Endodermal cell (in vitro differentiated cells): ENCODE data around the gene TCN2. TPM values are rescaled to one million over a fixed set of nuclear protein-coding genes. Genes with fewer than 3 reads are reported as not detected.

Experiments used
- DNase-seq: peaks from one replicate; pipeline ENCODE4 v3.0.0-alpha.2; 2017
- H3K27ac ChIP-seq: 2 replicates; pipeline ENCODE4 v1.5.1; 2013; ENCODE audit warnings: mild to moderate bottlenecking, low read depth, low read length, moderate library complexity
- H3K27me3 ChIP-seq: 2 replicates; pipeline ENCODE4 v1.6.1; 2013; ENCODE audit warnings: mild to moderate bottlenecking, low read length, moderate library complexity; ENCODE audit not compliant: insufficient read depth, control insufficient read depth, poor library complexity, severe bottlenecking
- H3K36me3 ChIP-seq: 2 replicates; pipeline ENCODE4 v1.7.0; 2013; ENCODE audit warnings: mild to moderate bottlenecking, low read length, moderate library complexity; ENCODE audit not compliant: control insufficient read depth, insufficient read depth
- H3K4me1 ChIP-seq: one replicate; pipeline ENCODE4 v1.7.0; 2013; ENCODE audit warnings: low read length; ENCODE audit not compliant: control insufficient read depth, insufficient read depth
- H3K4me3 ChIP-seq: 2 replicates; pipeline ENCODE4 v1.5.1; 2013; ENCODE audit warnings: mild to moderate bottlenecking, low read length, moderate library complexity
- H3K9ac ChIP-seq: 2 replicates; pipeline ENCODE4 v1.6.1; 2013; ENCODE audit warnings: mild to moderate bottlenecking, low read length, moderate library complexity; ENCODE audit not compliant: poor library complexity, severe bottlenecking; ENCODE audit errors: extremely low read depth
- H3K9me3 ChIP-seq: 2 replicates; pipeline ENCODE4 v1.6.1; 2013; ENCODE audit warnings: mild to moderate bottlenecking, low read length, moderate library complexity; ENCODE audit not compliant: control insufficient read depth
- H3K27ac Mint-ChIP-seq: 2 replicates; pipeline ENCODE4 v1.8.0; 2020; ENCODE audit warnings: mixed read lengths
- H3K27me3 Mint-ChIP-seq: 2 replicates; pipeline ENCODE4 v1.8.0; 2021; ENCODE audit warnings: mild to moderate bottlenecking, mixed read lengths; ENCODE audit not compliant: insufficient read depth
- H3K36me3 Mint-ChIP-seq: 2 replicates; pipeline ENCODE4 v1.8.0; 2020; ENCODE audit warnings: low read depth, mixed read lengths
- H3K4me1 Mint-ChIP-seq: 2 replicates; pipeline ENCODE4 v1.8.0; 2020; ENCODE audit warnings: mixed read lengths
- H3K4me3 Mint-ChIP-seq: 2 replicates; pipeline ENCODE4 v1.8.0; 2020; ENCODE audit warnings: mild to moderate bottlenecking, moderate library complexity, mixed read lengths
- H3K9me3 Mint-ChIP-seq: 2 replicates; pipeline ENCODE4 v1.8.0; 2020; ENCODE audit warnings: mild to moderate bottlenecking, mixed read lengths
- WGBS, 2 experiments: methylation state at CpG; one replicate each; pipeline versions ENCODE4 v1.1.5 to v1.1.7; 2013; ENCODE audit warnings: missing lambda C conversion rate in 2 of 2, mixed read lengths in 1 of 2; ENCODE audit not compliant: insufficient coverage in 1 of 2, insufficient read length in 1 of 2; 5-methylcytosine and 5-hydroxymethylcytosine counted together
- total RNA-seq, 2 donors: library from RNA; stranded (reverse); fragmentation: NEBNext Ultra II Directional in 1 of 2; extraction: Animal tissue kit (Norgen Biotek cat#: 25700) in 1 of 2; gene quantifications; 2 replicates in 1 of 2; 3 replicates in 1 of 2; pipeline ENCODE4 v1.2.1, GENCODE V29; 2021
- TF ChIP-seq, protein P1 (sequence below): fragments of 200-600 bp; sonication (generic); conservative IDR thresholded peaks from 2 replicates; pipeline ENCODE4 v1.5.0; 2021; ENCODE audit warnings: antibody characterized with exemption, mild to moderate bottlenecking

The TCN2 gene
- total RNA-seq, 2 donors from 2014 or later = 71.8 to 73.6 TPM

DNA sequence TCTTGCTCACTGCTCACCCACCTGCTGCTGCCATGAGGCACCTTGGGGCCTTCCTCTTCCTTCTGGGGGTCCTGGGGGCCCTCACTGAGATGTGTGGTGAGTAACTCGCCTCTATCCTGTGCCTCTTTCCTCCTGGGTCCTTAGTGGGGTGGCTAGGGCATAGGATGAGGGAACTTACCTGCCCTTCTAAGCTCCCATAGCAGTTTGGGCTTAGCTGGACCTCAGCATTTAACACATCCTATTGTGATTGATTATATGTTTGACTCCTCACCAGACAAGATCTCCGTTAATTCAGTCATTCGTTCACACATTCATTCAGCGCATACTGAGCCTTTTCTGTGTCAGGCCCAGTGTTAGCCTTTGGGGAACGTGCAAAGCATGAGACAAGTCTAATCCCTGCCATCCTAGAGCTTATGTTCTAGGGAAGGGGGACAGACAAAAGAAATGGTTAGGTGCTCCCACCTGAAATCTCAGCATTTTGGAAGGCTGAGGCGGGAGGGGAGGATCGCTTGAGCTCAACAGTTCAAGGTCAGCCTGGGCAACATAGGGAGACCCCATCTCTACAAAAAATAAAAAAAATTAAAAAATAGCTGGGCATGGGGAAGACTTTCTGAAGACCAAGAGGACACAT is 441 bp downstream of the TCN2 start:
- Histone ChIP-seq H3K9ac (peak overlapping the region; percentile 79), H3K4me3 (peak overlapping the region; percentile 86), H3K9me3 (no peaks in the 10 kb centered on the region), H3K27ac (peak overlapping the region; percentile 95), H3K4me1 (peaks cover 8% of the 10 kb centered on the region), H3K27me3 (no peaks in the 10 kb centered on the region), H3K36me3 (peaks cover 21% of the 10 kb centered on the region)
- TF ChIP-seq, protein P1, sequence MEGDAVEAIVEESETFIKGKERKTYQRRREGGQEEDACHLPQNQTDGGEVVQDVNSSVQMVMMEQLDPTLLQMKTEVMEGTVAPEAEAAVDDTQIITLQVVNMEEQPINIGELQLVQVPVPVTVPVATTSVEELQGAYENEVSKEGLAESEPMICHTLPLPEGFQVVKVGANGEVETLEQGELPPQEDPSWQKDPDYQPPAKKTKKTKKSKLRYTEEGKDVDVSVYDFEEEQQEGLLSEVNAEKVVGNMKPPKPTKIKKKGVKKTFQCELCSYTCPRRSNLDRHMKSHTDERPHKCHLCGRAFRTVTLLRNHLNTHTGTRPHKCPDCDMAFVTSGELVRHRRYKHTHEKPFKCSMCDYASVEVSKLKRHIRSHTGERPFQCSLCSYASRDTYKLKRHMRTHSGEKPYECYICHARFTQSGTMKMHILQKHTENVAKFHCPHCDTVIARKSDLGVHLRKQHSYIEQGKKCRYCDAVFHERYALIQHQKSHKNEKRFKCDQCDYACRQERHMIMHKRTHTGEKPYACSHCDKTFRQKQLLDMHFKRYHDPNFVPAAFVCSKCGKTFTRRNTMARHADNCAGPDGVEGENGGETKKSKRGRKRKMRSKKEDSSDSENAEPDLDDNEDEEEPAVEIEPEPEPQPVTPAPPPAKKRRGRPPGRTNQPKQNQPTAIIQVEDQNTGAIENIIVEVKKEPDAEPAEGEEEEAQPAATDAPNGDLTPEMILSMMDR = no peak
- Mint-ChIP-seq H3K9me3 (no peaks in the 10 kb centered on the region), H3K4me1 (peaks cover 50% of the 10 kb centered on the region), H3K4me3 (peak overlapping the region; percentile 69), H3K27ac (peak overlapping the region; percentile 98), H3K27me3 (no peaks in the 10 kb centered on the region), H3K36me3 (peaks cover 28% of the 10 kb centered on the region)
- DNase-seq = no peak
- 82 to 87% methylated on average over 3 to 7 of the region's 7 CpGs for WGBS, 2 experiments

DNA sequence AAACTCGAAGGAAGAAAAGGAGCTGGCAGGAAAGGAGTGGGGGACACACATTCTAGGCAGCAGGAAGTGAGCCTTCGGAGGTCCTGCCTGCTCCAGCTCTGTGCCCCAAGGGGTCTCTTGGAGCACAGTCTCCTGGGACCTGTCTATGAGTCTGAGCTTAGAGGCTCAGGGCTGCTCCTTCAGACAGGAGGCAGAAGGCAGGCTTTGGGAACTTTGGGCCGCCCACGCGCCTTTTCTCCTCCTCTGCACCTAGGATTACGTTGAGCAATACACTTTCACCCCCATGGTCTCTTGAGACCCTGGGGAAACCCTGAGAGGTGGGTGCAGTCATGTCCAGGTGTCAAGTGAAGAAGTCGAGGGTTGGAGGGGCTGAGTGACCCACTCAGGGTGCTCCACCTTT is 965 bp downstream of the TCN2 start:
- WGBS, 2 experiments = 86 to 93% methylated on average over 3 to 7 of the region's 7 CpGs
- peak overlapping the region; percentile 79 for H3K9ac ChIP-seq

DNA sequence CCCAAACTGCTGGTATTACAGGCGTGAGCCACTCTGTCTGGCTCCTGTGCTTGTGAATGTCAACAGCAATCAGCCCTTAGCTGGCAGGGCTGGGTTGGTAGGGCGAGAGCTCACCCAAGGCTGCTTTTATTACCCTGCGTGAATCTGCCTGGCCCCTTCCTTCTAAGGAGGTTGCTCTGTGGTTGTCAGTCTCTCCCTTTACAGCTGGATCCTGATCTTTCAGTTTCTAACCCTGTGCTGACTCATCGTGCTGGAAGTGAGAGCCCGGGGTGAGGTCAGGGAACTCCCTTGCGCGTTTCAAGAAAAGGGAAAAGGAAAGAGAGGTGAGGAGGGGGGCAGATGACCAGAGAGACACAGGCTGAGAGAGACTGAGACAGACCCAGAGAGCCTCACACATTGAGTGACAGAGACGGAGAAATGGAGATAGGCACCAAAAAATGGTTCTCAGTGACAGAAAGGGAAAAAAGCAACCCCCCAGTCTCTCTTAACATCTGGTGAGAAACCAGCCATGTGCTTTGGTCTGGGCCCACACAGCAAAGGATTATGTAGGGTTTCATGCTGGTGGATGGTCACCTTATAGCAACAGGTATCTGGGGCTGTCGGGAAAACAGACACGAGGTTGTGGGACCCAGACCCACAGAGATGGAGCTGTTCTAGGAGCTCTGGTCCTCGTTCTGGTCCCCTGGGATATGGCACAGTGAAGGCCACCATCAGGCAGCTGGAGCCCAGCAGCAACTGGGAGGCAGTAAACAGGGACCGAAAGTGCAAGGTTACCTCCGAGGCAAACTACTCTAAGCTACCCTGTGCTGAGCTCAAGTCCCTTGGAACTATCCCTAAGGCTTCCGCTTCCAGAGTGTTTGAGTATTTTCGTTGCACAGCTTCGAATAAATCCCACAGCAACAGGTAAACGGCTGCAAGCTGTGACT is 2.5 kb downstream of the TCN2 start:
- Histone ChIP-seq H3K27ac (no peak overlapping the region), H3K4me3 (peak overlapping the region; percentile 66), H3K9ac (peak overlapping the region; percentile 21), H3K27me3 (no peaks in the 10 kb centered on the region), H3K4me1 (peaks cover 8% of the 10 kb centered on the region), H3K9me3 (no peaks in the 10 kb centered on the region), H3K36me3 (peaks cover 30% of the 10 kb centered on the region)
- no peaks in the 10 kb centered on the region for H3K9me3 Mint-ChIP-seq
- no peaks in the 10 kb centered on the region for H3K27me3 Mint-ChIP-seq
- 73 to 78% methylated on average over 15 to 17 of the region's 17 CpGs for WGBS, 2 experiments
- H3K4me3 Mint-ChIP-seq = peak overlapping the region; percentile 69
- peak overlapping the region; percentile 82 for H3K27ac Mint-ChIP-seq
- H3K36me3 Mint-ChIP-seq = peaks cover 39% of the 10 kb centered on the region
- peaks cover 45% of the 10 kb centered on the region for H3K4me1 Mint-ChIP-seq
- TF ChIP-seq, protein P1 = no peak
- DNase-seq = peak; percentile 66

More for the DNA sequence above, 965 bp downstream of the TCN2 start:
- H3K9me3 ChIP-seq = no peaks in the 10 kb centered on the region
- no peak overlapping the region for H3K27ac ChIP-seq
- DNase-seq = no peak
- Mint-ChIP-seq H3K9me3 (no peaks in the 10 kb centered on the region), H3K27me3 (no peaks in the 10 kb centered on the region), H3K27ac (peak overlapping the region; percentile 98), H3K4me1 (peaks cover 50% of the 10 kb centered on the region), H3K4me3 (peak overlapping the region; percentile 69), H3K36me3 (peaks cover 34% of the 10 kb centered on the region)
- H3K4me3 ChIP-seq = peak overlapping the region; percentile 86
- H3K36me3 ChIP-seq = peaks cover 26% of the 10 kb centered on the region
- TF ChIP-seq, protein P1 = no peak
- no peaks in the 10 kb centered on the region for H3K27me3 ChIP-seq
- H3K4me1 ChIP-seq = peaks cover 8% of the 10 kb centered on the region
